Fibroblast of the conjunctiva (primary cell): ENCODE results near the gene CDC34.
"Not testable (repeated sequence)": the region's sequence is repeated elsewhere in the genome, so short reads cannot be mapped to it uniquely, and the experiment has no call there.

Source experiments
- DNase-seq: peaks from one replicate; pipeline ENCODE4 v3.0.0-alpha.2; 2010; ENCODE audit warnings: low read depth

The CDC34 gene

DNA sequence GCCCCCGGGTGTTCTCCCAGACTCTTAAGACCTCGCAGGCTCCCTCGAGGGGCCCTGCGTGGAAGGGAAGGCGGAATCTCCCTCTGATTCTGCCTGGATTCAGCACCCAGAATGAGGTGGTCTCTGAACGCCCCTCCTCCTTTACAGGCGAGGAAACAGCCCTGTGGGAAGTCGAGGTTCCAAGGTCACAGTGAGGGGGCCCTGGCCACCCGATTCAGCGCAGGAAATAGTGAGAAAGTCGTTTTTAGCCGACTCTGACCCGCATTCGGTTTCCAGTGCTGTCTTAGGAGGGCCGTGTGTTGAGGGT lies 41.9 kb downstream of the CDC34 start:
- DNase-seq: no peak

DNA sequence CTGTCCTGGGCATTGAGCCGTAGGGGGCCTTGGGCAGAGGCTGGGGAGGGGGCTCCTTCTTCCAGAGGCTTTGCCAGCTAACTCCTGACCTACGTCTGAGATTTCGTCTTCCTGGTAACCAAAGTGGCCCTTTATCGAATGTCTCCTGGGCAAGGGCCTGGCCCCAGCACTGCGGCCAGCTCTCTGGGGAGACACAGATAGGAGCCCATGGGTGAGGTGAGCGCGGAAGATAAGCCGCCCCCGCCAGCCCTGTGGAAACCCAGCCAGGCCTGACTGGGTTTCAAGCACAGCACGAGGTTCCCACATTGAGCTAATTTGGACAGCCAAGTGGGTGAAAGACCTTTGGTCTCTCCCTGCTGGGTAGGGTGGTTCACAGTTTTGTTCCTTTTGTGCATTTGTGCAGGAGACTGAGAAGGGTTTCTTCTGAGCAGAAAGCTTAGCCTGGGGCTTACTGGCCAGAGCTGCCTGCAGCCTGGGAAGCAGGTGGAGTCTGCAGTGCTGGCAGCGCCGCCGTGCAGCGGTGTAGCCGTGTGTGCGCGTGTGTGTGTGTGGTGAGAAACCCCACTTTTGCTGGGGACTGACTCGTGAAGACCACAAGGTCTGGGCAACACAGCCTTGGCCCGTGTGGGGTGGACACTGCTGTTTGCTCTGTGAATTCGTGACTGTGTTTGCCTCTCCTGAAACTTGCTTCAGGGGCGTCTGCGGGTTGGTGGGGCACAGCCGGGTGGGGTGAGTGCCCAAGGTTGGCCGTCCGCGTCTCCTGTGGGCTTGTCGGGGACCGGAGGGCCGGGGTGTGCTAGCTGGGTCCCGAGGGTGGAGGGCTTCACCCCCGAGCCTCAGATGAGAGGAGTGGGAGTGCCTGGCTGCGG lies 43.3 kb downstream of the CDC34 start:
- no peak for DNase-seq

DNA sequence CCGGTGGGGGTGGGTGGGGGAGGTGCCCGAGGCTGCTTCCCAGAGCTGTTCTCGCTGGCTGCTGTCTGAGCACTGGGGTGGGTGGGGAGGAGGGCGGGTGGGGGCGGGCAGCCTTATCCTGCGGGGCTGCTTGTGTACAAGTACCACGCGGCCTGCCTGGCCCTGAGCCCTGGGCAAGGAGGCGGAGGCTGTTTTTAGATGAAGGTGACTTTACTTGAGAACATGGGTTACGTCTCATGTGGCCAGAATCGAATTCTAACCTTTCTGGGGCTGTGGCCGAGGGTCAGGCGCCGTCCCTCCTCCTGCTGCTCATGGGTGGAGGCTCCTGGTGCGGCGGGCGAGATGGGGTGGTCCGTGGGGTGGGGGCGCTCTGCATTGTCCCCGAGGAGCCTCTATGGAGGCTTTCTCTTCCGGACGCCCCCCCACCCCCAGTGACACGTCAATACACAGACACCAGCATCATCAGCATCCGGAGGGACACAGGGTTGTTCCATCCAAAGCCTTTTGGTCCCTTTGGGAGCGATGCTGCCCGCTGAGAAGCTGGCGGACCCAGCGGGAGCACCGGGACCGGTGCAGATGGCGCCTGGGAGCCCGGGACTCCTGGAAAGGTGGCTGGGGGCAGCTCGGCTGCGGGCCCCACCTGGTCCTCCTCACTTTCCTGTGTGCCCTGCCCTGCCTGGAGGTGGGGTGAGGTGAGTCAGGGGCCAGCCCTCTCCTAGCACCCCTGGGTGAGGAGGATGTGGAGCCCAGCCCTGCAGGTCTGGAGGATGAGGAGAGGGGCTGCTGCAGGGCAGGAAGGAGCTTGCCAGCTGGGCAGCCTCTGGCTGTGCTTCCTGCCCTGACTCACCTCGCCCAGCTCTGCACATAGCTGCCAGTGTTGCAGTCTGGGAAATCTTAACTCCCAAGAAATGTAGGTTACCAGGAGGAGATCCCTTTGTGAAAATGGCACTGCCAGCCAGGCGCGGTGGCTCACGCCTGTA lies 44.3 kb downstream of the CDC34 start:
- no peak for DNase-seq

DNA sequence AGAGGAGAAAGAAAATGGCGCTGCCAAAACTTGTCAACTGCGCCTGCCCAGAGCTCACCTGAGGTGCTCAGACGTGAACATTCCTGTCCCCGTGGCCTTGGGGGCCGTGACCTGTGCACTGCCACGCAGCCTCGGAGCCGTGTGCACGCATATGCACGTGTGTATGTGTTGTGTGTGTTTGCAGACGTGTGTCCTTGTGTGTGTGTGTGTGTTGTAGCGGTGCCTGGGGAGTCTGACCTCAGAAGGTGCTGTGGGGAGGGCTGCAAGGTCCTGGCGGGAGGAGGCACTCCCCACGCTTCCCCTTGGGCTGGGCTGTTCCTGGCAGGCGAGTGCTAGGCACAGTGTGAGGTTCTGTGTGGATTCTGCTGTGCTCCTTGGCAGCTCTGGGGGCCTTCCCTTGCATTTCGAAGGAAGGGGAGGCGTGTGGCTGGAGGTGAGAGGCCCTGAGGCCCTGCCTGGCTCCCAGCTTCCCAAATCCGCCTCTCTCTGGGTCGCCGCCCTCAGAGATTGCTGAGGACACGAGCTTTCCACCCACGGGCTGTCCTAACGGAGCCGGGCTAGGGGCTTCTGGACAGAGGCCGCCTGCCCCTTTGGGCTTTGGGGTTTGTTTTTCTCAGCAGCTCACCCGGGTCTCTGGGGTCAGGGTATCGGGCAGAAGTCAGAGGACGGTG lies 45.3 kb downstream of the CDC34 start:
- DNase-seq: no peak

DNA sequence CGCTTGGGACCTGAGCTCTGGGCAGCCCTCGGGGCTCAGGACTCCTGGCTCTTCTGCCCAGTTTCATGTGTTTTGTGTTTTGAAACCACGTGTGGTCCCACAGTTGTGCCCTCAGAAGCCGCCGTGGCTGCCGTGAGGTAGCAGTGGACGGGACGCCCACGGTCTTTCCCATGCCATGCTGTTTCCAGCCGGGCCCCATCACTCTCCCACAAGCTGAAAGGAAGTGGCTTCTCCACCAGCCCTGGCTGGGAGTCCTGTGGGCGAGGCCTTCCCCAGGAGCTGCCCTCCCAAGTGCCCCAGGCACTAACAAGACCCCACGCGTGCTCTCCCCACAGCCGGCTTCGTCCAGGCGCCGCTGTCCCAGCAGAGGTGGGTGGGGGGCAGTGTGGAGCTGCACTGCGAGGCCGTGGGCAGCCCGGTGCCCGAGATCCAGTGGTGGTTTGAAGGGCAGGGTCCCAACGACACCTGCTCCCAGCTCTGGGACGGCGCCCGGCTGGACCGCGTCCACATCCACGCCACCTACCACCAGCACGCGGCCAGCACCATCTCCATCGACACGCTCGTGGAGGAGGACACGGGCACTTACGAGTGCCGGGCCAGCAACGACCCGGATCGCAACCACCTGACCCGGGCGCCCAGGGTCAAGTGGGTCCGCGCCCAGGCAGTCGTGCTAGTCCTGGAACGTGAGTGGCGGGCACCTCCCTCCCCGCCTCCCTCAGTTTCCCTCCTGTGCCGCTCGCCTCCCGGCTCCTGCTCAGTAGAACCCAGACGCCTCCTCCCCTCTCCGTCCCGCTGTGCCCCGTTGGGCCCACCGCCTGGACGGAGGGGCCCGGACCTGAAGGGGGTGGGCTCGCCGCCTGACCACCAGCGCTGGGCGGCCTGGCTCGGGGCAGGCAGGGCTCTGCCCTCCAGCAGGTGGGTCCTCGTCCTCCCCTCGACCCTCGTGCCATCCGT lies 46.2 kb downstream of the CDC34 start:
- DNase-seq: no peak

DNA sequence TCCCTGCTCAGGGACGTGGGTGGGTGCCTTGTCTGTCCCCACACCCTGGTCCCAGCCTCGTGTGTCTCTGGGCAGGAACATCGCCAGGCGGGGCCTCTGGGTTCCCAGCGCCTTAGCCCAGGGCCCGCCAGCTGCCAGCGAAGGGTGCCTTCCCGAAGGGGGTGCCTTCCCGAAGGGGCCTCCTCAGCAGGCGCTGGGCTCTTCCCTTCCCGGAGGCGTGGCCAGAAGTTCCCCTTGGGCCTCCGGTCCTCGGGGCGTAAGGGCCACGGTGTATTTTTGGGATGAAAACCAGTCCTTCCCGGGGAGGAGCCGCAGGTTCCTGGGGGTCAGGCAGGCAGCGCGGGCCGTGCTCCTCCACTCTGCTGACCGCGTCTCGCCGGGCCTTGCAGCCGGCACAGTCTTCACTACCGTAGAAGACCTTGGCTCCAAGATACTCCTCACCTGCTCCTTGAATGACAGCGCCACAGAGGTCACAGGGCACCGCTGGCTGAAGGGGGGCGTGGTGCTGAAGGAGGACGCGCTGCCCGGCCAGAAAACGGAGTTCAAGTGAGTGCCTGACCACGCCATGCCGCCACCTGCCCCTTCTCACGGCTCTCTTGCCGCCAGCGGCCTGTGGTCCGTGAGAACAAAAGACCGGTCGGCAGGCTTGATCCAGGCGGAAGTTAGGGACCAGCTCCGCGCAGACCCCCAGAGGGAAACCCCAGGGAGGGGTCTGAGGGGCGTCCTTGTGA lies 47.7 kb downstream of the CDC34 start:
- DNase-seq: no peak

DNA sequence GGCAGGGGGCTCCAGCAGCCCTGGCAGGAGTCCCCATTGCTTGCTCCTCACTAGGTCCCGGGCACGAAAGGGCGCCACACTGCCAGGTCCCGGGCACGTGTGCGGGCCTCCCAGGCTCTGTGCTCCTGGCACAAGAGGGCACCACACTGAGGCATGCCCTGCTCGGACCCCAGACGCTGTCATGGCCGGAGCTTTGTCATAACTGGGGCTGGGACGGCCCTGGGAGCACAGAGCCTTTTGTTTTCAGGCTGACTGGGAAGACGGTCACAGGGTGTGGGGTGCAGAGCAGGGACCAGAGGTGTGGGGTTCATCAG lies 48.2 kb downstream of the CDC34 start:
- no peak for DNase-seq

DNA sequence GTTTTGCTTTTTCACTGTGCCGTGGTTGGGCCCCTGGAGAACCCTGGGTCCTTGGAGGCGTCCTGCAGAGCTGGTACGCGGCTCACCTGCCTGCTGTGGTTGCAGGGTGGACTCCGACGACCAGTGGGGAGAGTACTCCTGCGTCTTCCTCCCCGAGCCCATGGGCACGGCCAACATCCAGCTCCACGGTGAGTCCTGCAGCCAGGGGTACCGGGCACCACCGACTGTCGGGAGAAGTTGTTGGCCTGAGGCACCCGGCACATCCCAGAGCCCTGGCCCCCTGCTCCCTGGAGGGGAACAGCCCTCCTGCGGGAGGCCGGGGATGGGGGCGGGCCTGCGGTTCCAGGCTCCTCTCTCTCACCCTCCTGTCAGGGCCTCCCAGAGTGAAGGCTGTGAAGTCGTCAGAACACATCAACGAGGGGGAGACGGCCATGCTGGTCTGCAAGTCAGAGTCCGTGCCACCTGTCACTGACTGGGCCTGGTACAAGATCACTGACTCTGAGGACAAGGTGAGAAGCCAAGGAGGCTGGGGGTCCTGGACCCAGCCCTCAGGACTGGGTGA lies 48.8 kb downstream of the CDC34 start:
- no peak for DNase-seq

DNA sequence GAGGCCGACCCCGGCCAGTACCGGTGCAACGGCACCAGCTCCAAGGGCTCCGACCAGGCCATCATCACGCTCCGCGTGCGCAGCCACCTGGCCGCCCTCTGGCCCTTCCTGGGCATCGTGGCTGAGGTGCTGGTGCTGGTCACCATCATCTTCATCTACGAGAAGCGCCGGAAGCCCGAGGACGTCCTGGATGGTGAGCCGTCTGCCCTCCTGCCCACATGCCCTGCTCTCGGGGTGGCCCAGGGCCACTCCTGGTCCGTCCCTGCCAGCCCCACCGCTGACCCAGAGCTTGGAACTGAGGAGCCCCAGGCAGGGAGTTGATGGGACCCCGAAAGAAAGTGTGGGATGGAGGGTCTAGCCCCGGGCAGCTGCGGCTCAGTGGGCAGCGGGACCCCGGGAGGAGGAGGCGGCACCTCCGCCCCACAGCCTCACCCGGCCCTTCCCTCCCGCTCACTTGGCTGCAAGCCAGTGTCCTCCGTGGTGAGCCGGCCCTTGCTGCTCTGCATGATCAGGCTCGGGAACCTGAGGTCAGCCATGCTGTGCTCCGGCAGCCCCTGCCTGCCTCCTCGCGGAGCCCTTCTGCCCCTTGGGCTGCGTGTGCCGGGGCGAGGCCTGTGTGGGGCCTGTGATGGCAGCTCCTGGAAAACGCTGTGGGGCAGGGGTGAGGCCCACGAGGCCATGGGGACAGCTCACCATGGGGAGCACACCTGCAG lies 50.0 kb downstream of the CDC34 start:
- DNase-seq: no peak

DNA sequence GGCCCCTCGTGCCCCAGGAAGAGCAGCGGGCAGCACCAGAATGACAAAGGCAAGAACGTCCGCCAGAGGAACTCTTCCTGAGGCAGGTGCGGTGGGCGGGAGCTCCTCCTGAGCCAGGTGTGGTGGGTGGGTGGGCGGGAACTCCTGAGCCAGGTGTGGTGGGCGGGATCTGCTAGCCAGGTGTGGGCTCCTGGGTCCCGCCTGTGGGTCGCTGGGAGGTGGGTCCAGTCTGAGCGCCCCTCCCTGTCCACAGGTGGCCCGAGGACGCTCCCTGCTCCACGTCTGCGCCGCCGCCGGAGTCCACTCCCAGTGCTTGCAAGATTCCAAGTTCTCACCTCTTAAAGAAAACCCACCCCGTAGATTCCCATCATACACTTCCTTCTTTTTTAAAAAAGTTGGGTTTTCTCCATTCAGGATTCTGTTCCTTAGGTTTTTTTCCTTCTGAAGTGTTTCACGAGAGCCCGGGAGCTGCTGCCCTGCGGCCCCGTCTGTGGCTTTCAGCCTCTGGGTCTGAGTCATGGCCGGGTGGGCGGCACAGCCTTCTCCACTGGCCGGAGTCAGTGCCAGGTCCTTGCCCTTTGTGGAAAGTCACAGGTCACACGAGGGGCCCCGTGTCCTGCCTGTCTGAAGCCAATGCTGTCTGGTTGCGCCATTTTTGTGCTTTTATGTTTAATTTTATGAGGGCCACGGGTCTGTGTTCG lies 51.1 kb downstream of the CDC34 start:
- DNase-seq: no peak

DNA sequence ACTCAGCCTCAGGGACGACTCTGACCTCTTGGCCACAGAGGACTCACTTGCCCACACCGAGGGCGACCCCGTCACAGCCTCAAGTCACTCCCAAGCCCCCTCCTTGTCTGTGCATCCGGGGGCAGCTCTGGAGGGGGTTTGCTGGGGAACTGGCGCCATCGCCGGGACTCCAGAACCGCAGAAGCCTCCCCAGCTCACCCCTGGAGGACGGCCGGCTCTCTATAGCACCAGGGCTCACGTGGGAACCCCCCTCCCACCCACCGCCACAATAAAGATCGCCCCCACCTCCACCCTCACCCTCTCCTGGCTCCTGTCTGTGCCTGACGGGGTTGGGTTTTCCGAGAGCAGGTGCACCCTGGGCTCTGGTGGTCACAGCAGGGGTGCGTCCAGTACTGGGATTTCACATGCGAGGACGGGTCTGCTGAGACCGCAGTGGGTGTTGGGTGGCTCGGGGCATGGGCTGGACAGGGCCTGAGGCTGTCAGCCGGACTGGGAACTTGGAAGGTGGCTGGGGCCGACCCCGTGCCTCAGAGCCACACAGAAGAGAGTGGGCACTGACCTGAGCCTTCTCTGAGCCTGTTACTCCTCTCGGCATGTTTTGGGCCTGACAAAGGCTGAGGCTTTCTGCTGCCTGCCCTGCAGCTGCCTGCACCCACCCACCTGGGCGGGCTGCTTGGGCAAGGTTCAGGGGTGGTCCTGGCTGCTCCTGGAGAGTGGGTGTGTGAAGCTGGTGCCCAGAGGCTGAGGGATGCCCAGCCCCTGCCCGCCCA lies 51.8 kb downstream of the CDC34 start:
- DNase-seq: no peak

DNA sequence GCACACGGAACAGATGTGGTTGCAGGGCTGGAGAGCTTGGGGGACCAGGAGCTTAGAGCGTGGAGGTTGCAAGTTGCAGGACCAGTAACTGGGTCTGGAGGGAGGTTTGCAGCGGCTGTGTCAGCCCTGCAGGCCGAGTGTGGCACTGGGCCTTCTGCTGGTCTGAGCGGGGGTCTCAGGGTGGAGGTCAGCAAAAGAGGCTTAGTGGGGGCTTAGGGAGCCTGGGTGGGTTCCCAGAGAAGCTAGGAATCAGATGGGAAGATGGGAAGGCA lies 52.3 kb downstream of the CDC34 start:
- DNase-seq: no peak

DNA sequence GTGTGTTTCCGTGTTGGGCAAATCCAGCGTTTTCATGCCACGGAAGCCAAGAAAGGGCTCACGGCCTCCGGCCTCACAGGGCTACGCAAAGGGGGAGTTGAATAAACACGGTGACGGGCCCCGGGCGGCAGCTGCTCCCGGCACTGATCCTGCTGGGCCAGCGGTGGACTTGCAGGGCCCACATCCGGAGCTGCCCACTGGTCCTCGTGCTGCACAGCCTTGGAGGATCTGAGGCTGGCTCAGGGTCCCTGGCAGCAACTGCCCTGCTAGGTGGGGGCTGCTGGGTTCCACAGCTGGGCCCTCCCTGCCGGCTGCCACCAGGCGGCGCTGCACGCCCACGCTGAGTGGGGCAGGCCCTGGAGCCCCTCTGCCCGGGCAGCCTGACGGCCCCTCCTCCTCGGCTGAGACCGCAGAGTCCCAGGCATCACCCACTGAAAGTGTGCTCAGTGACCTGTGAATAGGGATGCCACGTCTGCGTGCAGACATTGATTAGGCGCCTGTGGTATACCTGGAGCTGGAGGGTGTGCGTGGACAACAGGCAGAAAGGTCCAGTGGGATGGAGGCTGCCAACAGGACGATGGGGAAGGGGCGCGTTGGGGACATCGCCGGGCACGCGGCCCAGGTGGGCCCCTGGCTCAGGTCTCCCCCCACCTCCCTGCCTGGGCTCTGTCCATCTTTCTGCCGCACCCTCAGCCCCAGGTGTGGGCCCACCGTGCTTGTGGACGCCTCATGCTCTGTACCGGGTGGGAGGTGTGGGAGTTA lies 52.9 kb downstream of the CDC34 start:
- DNase-seq: no peak

DNA sequence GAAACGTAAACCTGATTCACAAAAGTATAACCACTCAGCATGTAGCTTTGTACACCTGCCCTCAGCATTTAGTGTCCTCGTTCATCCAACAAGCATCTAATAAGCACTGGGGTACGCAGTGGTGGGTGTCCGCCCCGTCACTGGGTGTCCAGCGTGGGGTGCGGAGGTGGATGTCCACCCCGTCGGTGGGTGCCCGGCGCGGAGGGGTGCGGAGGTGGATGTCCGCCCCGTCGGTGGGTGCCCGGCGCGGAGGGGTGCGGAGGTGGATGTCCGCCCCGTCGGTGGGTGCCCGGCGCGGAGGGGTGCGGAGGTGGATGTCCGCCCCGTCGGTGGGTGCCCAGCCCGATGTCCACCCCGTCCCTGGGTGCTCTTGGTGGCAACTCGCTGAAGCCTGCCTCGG lies 53.6 kb downstream of the CDC34 start:
- DNase-seq: not testable (repeated sequence)

DNA sequence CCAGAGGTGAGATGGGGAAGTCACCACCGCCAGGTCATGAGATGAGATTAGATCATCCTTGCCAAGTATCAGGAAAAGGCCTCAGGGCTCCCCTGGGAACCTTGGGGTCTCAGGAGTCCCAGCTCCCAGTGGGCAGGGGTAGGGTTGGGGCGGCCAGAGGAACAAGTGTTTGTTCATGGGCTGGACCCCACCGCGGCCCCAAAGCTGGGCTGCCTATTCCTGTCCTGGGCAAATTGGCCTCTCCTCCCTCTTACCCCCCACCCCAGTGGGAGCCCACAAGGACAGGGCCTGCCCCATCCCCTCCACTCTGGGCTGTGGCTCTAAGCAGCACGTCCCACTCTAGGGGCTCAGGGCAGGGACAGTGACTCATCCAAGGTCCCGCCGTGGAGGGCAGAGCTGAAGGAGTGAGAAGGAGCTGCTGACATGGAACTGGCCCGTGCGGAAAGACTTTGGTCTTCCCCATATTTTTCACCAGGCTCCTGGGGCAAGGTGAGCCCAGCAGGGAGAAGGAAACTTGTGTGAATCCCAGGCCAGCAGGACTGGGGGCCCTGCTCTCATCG lies 54.1 kb downstream of the CDC34 start:
- no peak for DNase-seq

DNA sequence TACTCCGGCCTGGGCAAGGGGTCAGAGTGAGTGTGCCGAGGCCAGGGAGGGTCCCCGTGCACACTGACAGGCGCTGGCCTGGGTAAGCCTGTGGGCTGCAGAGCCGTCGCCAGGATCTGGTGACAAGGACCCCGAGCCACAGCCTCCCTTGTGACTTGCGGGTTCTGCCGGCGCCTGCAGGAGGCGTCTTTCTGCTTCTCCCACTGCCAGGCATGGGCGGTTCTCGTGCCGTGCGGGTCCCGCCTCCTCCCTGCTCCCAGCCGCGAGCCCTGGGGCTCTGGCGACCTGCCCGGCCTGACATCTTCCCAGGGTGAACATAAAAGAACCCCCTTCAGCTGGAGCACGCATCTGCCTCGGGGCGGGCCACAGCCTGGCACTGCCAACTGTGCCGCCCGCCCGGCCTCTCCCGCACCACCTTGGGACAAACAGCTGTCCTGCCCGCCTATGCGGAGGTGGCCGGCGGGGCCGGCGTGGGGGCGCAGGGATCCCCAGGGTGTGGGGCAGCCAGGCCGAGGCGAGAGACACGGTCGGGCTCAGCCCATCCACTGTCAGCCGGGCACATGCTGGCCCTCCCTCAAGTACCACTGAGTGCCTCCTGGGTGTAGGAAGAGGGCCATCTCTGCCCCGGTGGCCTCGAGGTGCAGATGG lies 56.7 kb downstream of the CDC34 start:
- peak; percentile 67 for DNase-seq
